Retina (tissue), 1 donor: Measurements from ENCODE around the gene AMACR.
A peak's percentile ranks its signal among the peaks of the same experiment; 100 is the strongest.

Source experiments
- DNase-seq: peaks from one replicate; pipeline ENCODE4 v3.0.0-alpha.2; 2016

AMACR gene

GRCh38 chr5:34007621-34008600, at the start of gene AMACR:
Gene AMACR (minus strand): TSS chr5:34008050. CDS start chr5:34008019, 31 bp downstream.
- peak; percentile 96 for DNase-seq

- no peak for DNase-seq
Observed at GRCh38 chr5:34057569-34057968, 49.7 kb upstream of the AMACR start.

- DNase-seq: no peak
Observed at GRCh38 chr5:34057118-34057517, 49.3 kb upstream of the AMACR start.

- no peak for DNase-seq
Observed at GRCh38 chr5:34055667-34056066, 47.8 kb upstream of the AMACR start.

GRCh38 chr5:34054400-34054729, 46.5 kb upstream of the AMACR start:
- no peak for DNase-seq

- peak; percentile 39 for DNase-seq
Observed at GRCh38 chr5:34053571-34054399, 45.9 kb upstream of the AMACR start.

GRCh38 chr5:34053133-34053532, 45.3 kb upstream of the AMACR start:
- DNase-seq: peak; percentile 22

- no peak for DNase-seq
Observed at GRCh38 chr5:34051374-34051980, 43.6 kb upstream of the AMACR start.

GRCh38 chr5:34047774-34048572, 40.1 kb upstream of the AMACR start:
- no peak for DNase-seq

- no peak for DNase-seq
Observed at GRCh38 chr5:34047143-34047542, 39.3 kb upstream of the AMACR start.

GRCh38 chr5:34045996-34046395, 38.1 kb upstream of the AMACR start:
- DNase-seq: no peak

- no peak for DNase-seq
Observed at GRCh38 chr5:34045023-34045422, 37.2 kb upstream of the AMACR start.

- peak; percentile 34 for DNase-seq
Observed at GRCh38 chr5:34043099-34043876, 35.4 kb upstream of the AMACR start, which contains the start of gene C1QTNF3. Gene C1QTNF3 (minus strand): TSS chr5:34043213. CDS start chr5:34043125, 88 bp downstream.

- peak; percentile 45 for DNase-seq
Observed at GRCh38 chr5:34042321-34042720, 34.5 kb upstream of the AMACR start.

- DNase-seq: no peak
Observed at GRCh38 chr5:34041247-34041972, 33.6 kb upstream of the AMACR start.

- no peak for DNase-seq
Observed at GRCh38 chr5:34040472-34040871, 32.6 kb upstream of the AMACR start.

GRCh38 chr5:34039398-34040157, 31.7 kb upstream of the AMACR start:
- DNase-seq: no peak

- DNase-seq: no peak
Observed at GRCh38 chr5:34038838-34039237, 31.0 kb upstream of the AMACR start.

GRCh38 chr5:34038390-34038789, 30.5 kb upstream of the AMACR start:
- DNase-seq: no peak

GRCh38 chr5:34037726-34038125, 29.9 kb upstream of the AMACR start:
- DNase-seq: no peak
